ENCODE results near the gene POP4.
"Not testable (repeated sequence)": the region's sequence is repeated elsewhere in the genome, so short reads cannot be mapped to it uniquely, and the experiment has no call there.

- not testable (repeated sequence) for TF ChIP-seq POLR2A (IDR thresholded peaks at IDR 0.05); CTCF (IDR thresholded peaks at IDR 0.05 in 4 of 5, conservative IDR thresholded peaks at IDR 0.05 in 1 of 5)
These were observed 47.0 kb upstream of the POP4 start for GRCh38 chr19:29559110-29559509.
